OCI-LY7 (cell line): Measurements from ENCODE around the gene UBR2. TPM values are rescaled to one million over a fixed set of nuclear protein-coding genes. Genes with fewer than 3 reads are reported as not detected.

Experiments
- BruUV-seq: library from RNA; stranded (reverse); fragments of 400-500 nt; replicated peaks from 2 replicates; lab custom pipeline; 2021; lab: Mats Ljungman, UMichigan
- CTCF ChIA-PET: fragments of 300-600 bp; sonication (Branson Sonifier 250); formaldehyde crosslinking; loops from one replicate; lab custom pipeline; 2022; ENCODE audit warnings: antibody characterized with exemption; ENCODE audit not compliant: unreplicated experiment; lab: Charles Lee
- POLR2A ChIA-PET: fragments of 300-600 bp; sonication (Branson Sonifier 250); formaldehyde crosslinking; loops from one replicate; lab custom pipeline; 2022; ENCODE audit warnings: antibody characterized with exemption; lab: Charles Lee
- DNase-seq: peaks from one replicate; pipeline ENCODE4 v3.0.0-alpha.2; 2015; ENCODE audit warnings: low spot score
- H2AFZ ChIP-seq: fragments of 200-600 bp; sonication (generic), shearing (Covaris generic); 2 replicates; pipeline ENCODE4 v1.6.1; 2014; ENCODE audit warnings: mild to moderate bottlenecking, antibody characterized with exemption, low read length, moderate library complexity
- H3K27ac ChIP-seq: fragments of 200-600 bp; sonication (generic); 2 replicates; pipeline ENCODE4 v1.5.1; 2014; ENCODE audit warnings: mixed run types, low read depth, mild to moderate bottlenecking, moderate library complexity, low read length, inconsistent platforms; ENCODE audit not compliant: poor library complexity, severe bottlenecking
- H3K36me3 ChIP-seq: fragments of 200-600 bp; sonication (generic); 2 replicates; pipeline ENCODE4 v1.6.1; 2014; ENCODE audit warnings: mild to moderate bottlenecking, antibody characterized with exemption, low read length, moderate library complexity, mixed read lengths; ENCODE audit not compliant: insufficient read depth
- H3K4me1 ChIP-seq: fragments of 200-600 bp; sonication (generic); 2 replicates; pipeline ENCODE4 v1.5.1; 2014; ENCODE audit warnings: mild to moderate bottlenecking, low read length; ENCODE audit not compliant: insufficient read depth, poor library complexity, severe bottlenecking
- H3K4me2 ChIP-seq: fragments of 200-600 bp; sonication (generic); 2 replicates; pipeline ENCODE4 v1.6.1; 2014; ENCODE audit warnings: mild to moderate bottlenecking, low read length
- H3K4me3 ChIP-seq: fragments of 200-600 bp; sonication (generic); 2 replicates; pipeline ENCODE4 v1.5.1; 2014; ENCODE audit warnings: mild to moderate bottlenecking, low read depth, low read length; ENCODE audit not compliant: poor library complexity, severe bottlenecking
- H3K79me2 ChIP-seq: fragments of 200-600 bp; sonication (generic); 2 replicates; pipeline ENCODE4 v1.6.1; 2016; ENCODE audit warnings: low read depth, mild to moderate bottlenecking, low read length, moderate library complexity, mixed read lengths; ENCODE audit not compliant: insufficient read depth
- H3K9me2 ChIP-seq: fragments of 200-600 bp; sonication (generic); 2 replicates; pipeline ENCODE4 v1.6.1; 2016; ENCODE audit warnings: mild to moderate bottlenecking, low read length, mixed read lengths; ENCODE audit not compliant: insufficient read depth
- H3K9me3 ChIP-seq: fragments of 200-600 bp; sonication (generic); 2 replicates; pipeline ENCODE4 v1.6.1; 2014; ENCODE audit warnings: mild to moderate bottlenecking, mixed run types, low read length, mixed read lengths
- H4K20me1 ChIP-seq: fragments of 200-600 bp; sonication (generic); 2 replicates; pipeline ENCODE4 v1.6.1; 2014; ENCODE audit warnings: mild to moderate bottlenecking, antibody characterized with exemption, low read length, moderate library complexity, mixed read lengths; ENCODE audit not compliant: insufficient read depth
- CTCF ChIP-seq: fragments of 200-600 bp; sonication (generic); conservative IDR thresholded peaks from 2 replicates; pipeline ENCODE4 v1.5.1; 2014; ENCODE audit warnings: mild to moderate bottlenecking, antibody characterized with exemption, low read length, moderate library complexity, mixed read lengths
- EZH2phosphoT487 ChIP-seq: fragments of 200-600 bp; sonication (generic); IDR thresholded peaks from 2 replicates; pipeline ENCODE4 v1.6.1; 2018; ENCODE audit warnings: low read depth, borderline replicate concordance, mild to moderate bottlenecking, mixed run types, antibody characterized with exemption, low read length, moderate library complexity, mixed read lengths
- intact Hi-C: fragments of 100-400 bp; cut with micrococcal nuclease; formaldehyde crosslinking; loops from one replicate; pipeline ENCODE4 v1.10.0; 2022; ENCODE audit not compliant: unreplicated experiment
- total RNA-seq, 2 experiments: library from RNA; depleted of rRNA in 1 of 2; stranded (reverse); fragments of >200 nt in 1 of 2; shearing (Covaris generic) in 1 of 2; gene quantifications; 2 replicates each; pipeline ENCODE4 v1.2.3, GENCODE V29; 2014 to 2022

The UBR2 gene
- total RNA-seq, 2 experiments from 2014 or later, result 17.1 to 26.7 TPM

- H2AFZ ChIP-seq, result no peak overlapping the region
- no TSS peak for BruUV-seq
- no peaks in the 10 kb centered on the region for H3K36me3 ChIP-seq
- H3K27ac ChIP-seq, result no peak overlapping the region
- H3K9me3 ChIP-seq, result peaks cover 6% of the 10 kb centered on the region; the same call in 1 of the 2 replicates
- H3K79me2 ChIP-seq, result peaks cover 7% of the 10 kb centered on the region; the same call in 1 of the 2 replicates
- intact Hi-C loops, result no loop called here
- peaks cover 17% of the 10 kb centered on the region for H3K4me1 ChIP-seq
- H3K9me2 ChIP-seq, result no peaks in the 10 kb centered on the region
- no peak overlapping the region for H3K4me2 ChIP-seq
- H4K20me1 ChIP-seq, result no peaks in the 10 kb centered on the region
- CTCF ChIA-PET, result no interaction called here
- TF ChIP-seq EZH2phosphoT487, result no peak
- TF ChIP-seq CTCF, result no peak
- DNase-seq, result no peak
- no peak overlapping the region for H3K4me3 ChIP-seq
- POLR2A ChIA-PET, result interaction anchor here (0.6 kb wide), 2 partner anchors 10 to 1651 kb away, joined by 3 to 6 read pairs; no protein-coding TSS in a partner anchor
Measured at GRCh38 chr6:42735976-42736375, 172.1 kb downstream of the UBR2 start.

- Histone ChIP-seq H3K79me2 (peaks cover 46% of the 10 kb centered on the region), H3K9me2 (no peaks in the 10 kb centered on the region), H2AFZ (peak overlapping the region; percentile 18; the same call in 1 of the 2 replicates), H4K20me1 (peaks cover 9% of the 10 kb centered on the region; the same call in 1 of the 2 replicates), H3K27ac (peak overlapping the region; percentile 95), H3K9me3 (no peaks in the 10 kb centered on the region), H3K4me2 (peak overlapping the region; percentile 75), H3K36me3 (peaks cover 20% of the 10 kb centered on the region), H3K4me3 (peak overlapping the region; percentile 1), H3K4me1 (peaks cover 46% of the 10 kb centered on the region)
- TF ChIP-seq CTCF (no peak), EZH2phosphoT487 (no peak)
- BruUV-seq, result no TSS peak
- no peak for DNase-seq
- intact Hi-C loops, result loop anchor here (10.0 kb wide), 2 partner anchors 716 to 1016 kb away; no protein-coding TSS in a partner anchor
- POLR2A ChIA-PET, result interaction anchor here (0.6 to 14.2 kb wide), 11 partner anchors 9 to 835 kb away, joined by 3 to 494 read pairs (median 4); partner anchors contain the start of genes BICRAL and TAF8
- CTCF ChIA-PET, result interaction anchor here (1.2 kb wide), 1 partner anchor 31 kb away, joined by 3 read pairs; no protein-coding TSS in a partner anchor
Measured at GRCh38 chr6:42740725-42741124, 176.9 kb downstream of the UBR2 start.
